Stomach (tissue), 4 donors: ENCODE measurements around the gene MYD88.

Source experiments
- EP300 ChIP-seq: sonication (generic); formaldehyde crosslinking; IDR thresholded peaks from one replicate; pipeline ENCODE4 v1.6.1; 2017; ENCODE audit warnings: antibody characterized with exemption
- POLR2A ChIP-seq, 4 donors: fragments of 450-650 bp; IDR thresholded peaks; one replicate each; pipeline ENCODE4 v1.6.1; 2016; ENCODE audit warnings: antibody characterized with exemption in 4 of 4, control low read depth in 2 of 4, mild to moderate bottlenecking in 1 of 4, moderate library complexity in 1 of 4
- TF ChIP-seq, protein P1 (sequence below), 7 experiments: fragments of 450-650 bp in 4 of 7; fragments of 200-600 bp in 3 of 7; sonication (generic) in 3 of 7; IDR thresholded peaks; one replicate each; pipeline ENCODE4 v1.5.1; 2016 to 2019; ENCODE audit warnings: antibody characterized with exemption in 7 of 7, control low read depth in 2 of 7, mild to moderate bottlenecking in 1 of 7

DNA sequence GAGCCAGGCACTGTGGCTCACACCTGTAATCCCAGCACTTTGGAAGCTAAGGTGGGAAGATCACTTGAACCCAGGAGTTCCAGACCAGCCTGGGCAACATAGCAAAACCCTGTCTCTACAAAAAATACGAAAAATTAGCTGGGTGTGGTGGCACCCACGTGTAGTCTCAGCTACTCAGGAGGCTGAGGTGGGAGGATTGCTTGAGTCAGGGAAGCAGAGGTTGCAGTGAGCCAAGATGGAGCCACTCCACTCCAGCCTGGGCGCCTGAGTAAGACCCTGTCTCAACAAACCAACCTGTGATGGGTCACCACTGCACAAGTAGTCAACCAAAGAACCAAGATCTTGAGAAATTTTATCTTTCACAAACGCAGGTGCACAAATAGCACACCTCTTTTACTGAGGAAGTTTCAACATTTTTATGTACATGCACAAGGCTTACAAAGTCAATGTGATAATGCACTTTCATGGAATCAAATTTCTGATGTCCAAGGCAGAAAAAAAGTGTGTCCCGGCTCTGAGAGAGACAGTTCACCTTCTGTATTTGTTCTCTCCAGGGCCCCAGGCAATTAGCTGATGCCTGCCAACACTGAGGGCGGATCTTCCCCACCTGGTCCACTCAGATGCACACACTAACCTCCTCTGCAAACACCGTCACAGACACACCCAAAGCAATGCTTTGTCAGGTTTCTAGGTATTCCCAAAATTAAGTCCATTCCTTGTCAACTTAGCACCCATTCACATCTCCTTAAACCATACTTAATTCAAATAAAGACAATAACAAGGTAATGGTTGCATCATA is 13.9 kb upstream of the MYD88 start:
- TF ChIP-seq, protein P1, sequence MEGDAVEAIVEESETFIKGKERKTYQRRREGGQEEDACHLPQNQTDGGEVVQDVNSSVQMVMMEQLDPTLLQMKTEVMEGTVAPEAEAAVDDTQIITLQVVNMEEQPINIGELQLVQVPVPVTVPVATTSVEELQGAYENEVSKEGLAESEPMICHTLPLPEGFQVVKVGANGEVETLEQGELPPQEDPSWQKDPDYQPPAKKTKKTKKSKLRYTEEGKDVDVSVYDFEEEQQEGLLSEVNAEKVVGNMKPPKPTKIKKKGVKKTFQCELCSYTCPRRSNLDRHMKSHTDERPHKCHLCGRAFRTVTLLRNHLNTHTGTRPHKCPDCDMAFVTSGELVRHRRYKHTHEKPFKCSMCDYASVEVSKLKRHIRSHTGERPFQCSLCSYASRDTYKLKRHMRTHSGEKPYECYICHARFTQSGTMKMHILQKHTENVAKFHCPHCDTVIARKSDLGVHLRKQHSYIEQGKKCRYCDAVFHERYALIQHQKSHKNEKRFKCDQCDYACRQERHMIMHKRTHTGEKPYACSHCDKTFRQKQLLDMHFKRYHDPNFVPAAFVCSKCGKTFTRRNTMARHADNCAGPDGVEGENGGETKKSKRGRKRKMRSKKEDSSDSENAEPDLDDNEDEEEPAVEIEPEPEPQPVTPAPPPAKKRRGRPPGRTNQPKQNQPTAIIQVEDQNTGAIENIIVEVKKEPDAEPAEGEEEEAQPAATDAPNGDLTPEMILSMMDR (IDR thresholded peaks at IDR 0.05): no peak
- TF ChIP-seq EP300 (no peak), POLR2A (IDR thresholded peaks at IDR 0.05) (no peak)
